Esophagus squamous epithelium (tissue), 5 donors: Measurements from ENCODE around the gene RMND5B. TPM values are rescaled to one million over a fixed set of nuclear protein-coding genes. Genes with fewer than 3 reads are reported as not detected.
A peak's percentile ranks its signal among the peaks of the same experiment; 100 is the strongest.

Experiments used
- DNase-seq: peaks from one replicate; lab custom pipeline; 2025; lab: John Stamatoyannopoulos, UW
- H3K27ac ChIP-seq, 4 donors: fragments of 200-600 bp; sonication (generic); one replicate each; pipeline ENCODE4 v1.5.1; 2016 to 2019; ENCODE audit warnings: mild to moderate bottlenecking in 1 of 4
- H3K27me3 ChIP-seq, 4 donors: fragments of 200-600 bp; sonication (generic); 1 replicate in 3 of 4; 2 replicates in 1 of 4; pipeline versions ENCODE4 v1.5.1 to v1.6.0; 2017 to 2021; ENCODE audit warnings: antibody characterized with exemption in 1 of 4
- H3K36me3 ChIP-seq, 3 donors: fragments of 200-600 bp; sonication (generic); one replicate each; pipeline ENCODE4 v1.5.1; 2016 to 2019
- H3K4me1 ChIP-seq, 3 donors: fragments of 200-600 bp; sonication (generic); one replicate each; pipeline ENCODE4 v1.5.1; 2017 to 2019
- H3K4me3 ChIP-seq, 4 donors: fragments of 200-600 bp; sonication (generic); 1 replicate in 3 of 4; 2 replicates in 1 of 4; pipeline ENCODE4 v1.5.1; 2016 to 2019; ENCODE audit warnings: mild to moderate bottlenecking in 2 of 4, moderate library complexity in 1 of 4
- H3K9me3 ChIP-seq, 3 donors: fragments of 200-600 bp; sonication (generic); one replicate each; pipeline ENCODE4 v1.5.1; 2016 to 2019
- CTCF ChIP-seq, 6 experiments: fragments of 450-650 bp in 4 of 6; fragments of 200-600 bp in 2 of 6; sonication (generic) in 2 of 6; IDR thresholded peaks; one replicate each; pipeline ENCODE4 v1.5.1; 2016 to 2019; ENCODE audit warnings: antibody characterized with exemption in 6 of 6, mild to moderate bottlenecking in 4 of 6, moderate library complexity in 4 of 6
- POLR2A ChIP-seq, 4 donors: fragments of 450-650 bp; IDR thresholded peaks; one replicate each; pipeline ENCODE4 v1.6.1; 2017; ENCODE audit warnings: antibody characterized with exemption in 4 of 4, mild to moderate bottlenecking in 4 of 4, moderate library complexity in 3 of 4
- WGBS, 2 donors: methylation state at CpG; one replicate each; pipeline ENCODE4 v1.1.5; 2018; 5-methylcytosine and 5-hydroxymethylcytosine counted together
- intact Hi-C: fragments of 100-400 bp; cut with DNase I; formaldehyde crosslinking; loops from one replicate; pipeline ENCODE4 v1.15.0; 2022
- total RNA-seq, 4 donors: library from RNA; depleted of rRNA; stranded (reverse); fragments of >200 nt; gene quantifications; one replicate each; pipeline ENCODE4 v1.1.0, GENCODE V29; 2016
- donor health status: DM: yes; HTN: yes; CAD: no.

Gene RMND5B
- total RNA-seq, 4 donors from 2014 or later: 43.9 to 88.1 (median 64.4) TPM

DNA sequence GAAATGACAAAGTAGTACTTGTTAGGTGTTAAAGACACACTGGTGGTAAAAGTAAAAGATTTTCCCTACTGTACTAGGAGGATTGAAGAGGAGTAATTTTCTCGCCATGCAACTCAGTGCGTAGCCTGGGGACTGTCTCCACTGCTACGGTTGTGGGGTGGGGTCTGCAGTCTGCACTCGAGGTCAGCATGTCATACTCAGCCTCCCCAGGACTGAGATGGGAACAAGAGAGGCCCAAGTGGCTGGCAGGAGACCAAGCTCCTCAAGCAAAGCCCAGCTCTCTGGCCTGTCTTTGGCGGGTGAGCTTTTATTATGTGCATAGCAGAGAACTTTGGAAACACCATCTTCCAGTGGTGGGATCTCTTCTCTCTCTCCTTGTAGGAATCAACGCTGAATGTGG lies 12.4 kb downstream of the RMND5B start:
- no peak for DNase-seq
- Histone ChIP-seq H3K4me1 (peaks cover 12 to 64% (median 16%) of the 10 kb centered on the region in 3 donors), H3K36me3 (peaks cover 38 to 99% (median 43%) of the 10 kb centered on the region in 3 donors), H3K27ac (peak overlapping the region in 2 of 4 donors; percentile 87 to 90), H3K4me3 (no peak overlapping the region), H3K9me3 (no peaks in the 10 kb centered on the region), H3K27me3 (no peaks in the 10 kb centered on the region)
- no peak for TF ChIP-seq POLR2A (IDR thresholded peaks at IDR 0.05)
- TF ChIP-seq CTCF (IDR thresholded peaks at IDR 0.05): no peak
- WGBS, 2 donors: 70% methylated on average over 3 to 5 of the region's 6 CpGs
- intact Hi-C loops: no loop called here

GRCh38 chr5:178143901-178144300 lies 13.1 kb downstream of the RMND5B start:
- DNase-seq: no peak
- peaks cover 44 to 99% (median 50%) of the 10 kb centered on the region in 3 donors for H3K36me3 ChIP-seq
- H3K9me3 ChIP-seq: no peaks in the 10 kb centered on the region
- H3K27ac ChIP-seq: peak overlapping the region; percentile 34 to 90 (median 80)
- no peaks in the 10 kb centered on the region for H3K27me3 ChIP-seq
- TF ChIP-seq POLR2A (IDR thresholded peaks at IDR 0.05) (no peak), CTCF (IDR thresholded peaks at IDR 0.05) (no peak)
- no peak overlapping the region for H3K4me3 ChIP-seq
- intact Hi-C loops: no loop called here
- peaks cover 12 to 70% (median 16%) of the 10 kb centered on the region in 3 donors for H3K4me1 ChIP-seq
- 51 to 69% methylated on average over 3 to 9 of the region's 10 CpGs for WGBS, 2 donors

GRCh38 chr5:178145965-178146820 lies 15.4 kb downstream of the RMND5B start:
- Histone ChIP-seq H3K27ac (peak overlapping the region; percentile 73 to 90 (median 82)), H3K36me3 (peaks cover 55 to 100% (median 73%) of the 10 kb centered on the region in 3 donors), H3K9me3 (no peaks in the 10 kb centered on the region), H3K4me1 (peaks cover 12 to 93% (median 16%) of the 10 kb centered on the region in 3 donors), H3K4me3 (no peak overlapping the region), H3K27me3 (no peaks in the 10 kb centered on the region)
- no peak for TF ChIP-seq POLR2A (IDR thresholded peaks at IDR 0.05)
- peak; percentile 66 to 85 (median 78) for TF ChIP-seq CTCF (IDR thresholded peaks at IDR 0.05)
- intact Hi-C loops: no loop called here
- DNase-seq: no peak
- WGBS, 2 donors: 30 to 40% methylated on average over 6 to 10 of the region's 14 CpGs

- H3K36me3 ChIP-seq: peaks cover 53 to 100% (median 70%) of the 10 kb centered on the region in 3 donors
- no peaks in the 10 kb centered on the region for H3K27me3 ChIP-seq
- H3K4me3 ChIP-seq: no peak overlapping the region
- DNase-seq: no peak
- 81 to 90% methylated on average over 12 to 15 of the region's 15 CpGs for WGBS, 2 donors
- intact Hi-C loops: no loop called here
- TF ChIP-seq CTCF (IDR thresholded peaks at IDR 0.05) (no peak), POLR2A (IDR thresholded peaks at IDR 0.05) (no peak)
- H3K27ac ChIP-seq: peak overlapping the region in 3 of 4 donors; percentile 73 to 90 (median 87)
- H3K4me1 ChIP-seq: peaks cover 17 to 94% (median 20%) of the 10 kb centered on the region in 3 donors
- no peaks in the 10 kb centered on the region for H3K9me3 ChIP-seq
Measured at GRCh38 chr5:178147406-178147805, 16.6 kb downstream of the RMND5B start.
